GM12875 (cell line): ENCODE results near the gene SOAT2.

Experiments used
- H3K4me3 ChIP-seq: one replicate; pipeline ENCODE4 v1.5.1; 2011; ENCODE audit warnings: low read depth, low read length, control low read depth
- CTCF ChIP-seq: IDR thresholded peaks from 2 replicates; pipeline ENCODE4 v1.5.1; 2011; ENCODE audit warnings: low read depth, mild to moderate bottlenecking, control low read depth, inconsistent platforms, low read length, moderate library complexity, borderline replicate concordance; ENCODE audit not compliant: insufficient read depth

Gene SOAT2

DNA sequence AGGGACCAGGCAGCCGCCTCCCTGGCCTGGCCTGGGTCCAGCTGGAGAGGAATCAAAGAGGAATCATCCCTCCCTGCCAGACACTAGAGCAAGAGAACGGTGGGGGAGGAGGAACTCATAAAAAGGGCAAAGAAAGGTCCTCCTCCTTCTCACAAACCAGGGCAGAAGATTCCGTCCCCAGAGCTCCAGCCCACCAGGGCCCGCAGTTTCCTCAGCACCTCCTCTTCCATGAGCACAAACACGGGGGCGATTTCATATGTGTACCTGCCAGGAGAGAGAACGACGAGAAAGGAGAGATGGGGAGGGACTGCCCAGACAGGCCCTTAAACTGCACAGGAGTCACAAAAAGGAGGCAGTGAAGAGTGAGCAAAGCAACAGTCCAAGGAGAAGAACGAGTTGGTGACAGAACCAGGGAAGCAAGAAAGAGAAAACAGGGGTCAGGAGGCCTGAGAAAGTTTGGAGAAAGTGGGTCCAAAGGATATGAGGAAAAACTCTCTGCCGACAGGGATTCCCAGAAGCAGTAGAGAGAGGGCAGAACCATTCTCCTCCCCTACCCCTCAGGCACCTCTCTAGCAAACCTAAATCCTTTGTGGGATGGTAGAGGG, 68.5 kb downstream of the SOAT2 start:
- no peak for TF ChIP-seq CTCF
- H3K4me3 ChIP-seq: no peak overlapping the region

GRCh38 chr12:53172352-53172751, 69.1 kb downstream of the SOAT2 start:
- TF ChIP-seq CTCF: no peak
- no peak overlapping the region for H3K4me3 ChIP-seq

- no peak for TF ChIP-seq CTCF
These were observed 69.9 kb downstream of the SOAT2 start for GRCh38 chr12:53173085-53173715.

More at GRCh38 chr12:53173085-53173715, 69.9 kb downstream of the SOAT2 start:
- no peak overlapping the region for H3K4me3 ChIP-seq
